ENCODE results near the gene PPP1R36.
"Not testable (repeated sequence)": the region's sequence is repeated elsewhere in the genome, so short reads cannot be mapped to it uniquely, and the experiment has no call there.

PPP1R36 gene

GRCh38 chr14:64549791-64550620 is at the start of gene PPP1R36:
Gene PPP1R36, plus strand, starts transcription at chr14:64549961. Its CDS starts 37 bp downstream, at chr14:64549998.
- no peak for DNase-seq

GRCh38 chr14:64500088-64500487 is 49.7 kb upstream of the PPP1R36 start:
- DNase-seq, result no peak

GRCh38 chr14:64501411-64502171 is 48.2 kb upstream of the PPP1R36 start:
- peak; percentile 0 for DNase-seq

- no peak for DNase-seq
Measured at GRCh38 chr14:64502456-64502855, 47.3 kb upstream of the PPP1R36 start.

GRCh38 chr14:64502887-64503433 is 46.8 kb upstream of the PPP1R36 start:
- DNase-seq, result no peak

- DNase-seq, result peak; percentile 33
Measured at GRCh38 chr14:64503434-64504309, 46.1 kb upstream of the PPP1R36 start, which contains the start of gene ZBTB25. Gene ZBTB25, minus strand, starts transcription at chr14:64503838. Its CDS starts 13,305 bp downstream, at chr14:64490533.

- DNase-seq, result peak; percentile 44
Measured at GRCh38 chr14:64504310-64504896, 45.4 kb upstream of the PPP1R36 start, which contains the start of gene ZBTB1. Gene ZBTB1, plus strand, starts transcription at chr14:64504770. Its CDS starts 16,735 bp downstream, at chr14:64521505.

- peak; percentile 31 for DNase-seq
Measured at GRCh38 chr14:64504897-64505794, 44.6 kb upstream of the PPP1R36 start.

- DNase-seq, result no peak
Measured at GRCh38 chr14:64506721-64507120, 43.0 kb upstream of the PPP1R36 start.

GRCh38 chr14:64507376-64508156 is 42.2 kb upstream of the PPP1R36 start:
- DNase-seq, result no peak

- DNase-seq, result no peak
Measured at GRCh38 chr14:64508215-64508776, 41.5 kb upstream of the PPP1R36 start.

- no peak for DNase-seq
Measured at GRCh38 chr14:64509036-64509435, 40.7 kb upstream of the PPP1R36 start.

GRCh38 chr14:64510825-64511671 is 38.7 kb upstream of the PPP1R36 start:
- DNase-seq, result peak; percentile 25

- no peak for DNase-seq
Measured at GRCh38 chr14:64513271-64513670, 36.5 kb upstream of the PPP1R36 start.

GRCh38 chr14:64515053-64515452 is 34.7 kb upstream of the PPP1R36 start:
- no peak for DNase-seq

- no peak for DNase-seq
Measured at GRCh38 chr14:64516969-64517368, 32.8 kb upstream of the PPP1R36 start.

- DNase-seq, result not testable (repeated sequence)
Measured at GRCh38 chr14:64517667-64518066, 32.1 kb upstream of the PPP1R36 start.

- DNase-seq, result no peak
Measured at GRCh38 chr14:64518229-64518628, 31.5 kb upstream of the PPP1R36 start.

- DNase-seq, result no peak
Measured at GRCh38 chr14:64520699-64521098, 29.1 kb upstream of the PPP1R36 start.
